GM23248 (cell line): ENCODE measurements around the gene MAMDC2. TPM values are rescaled to one million over a fixed set of nuclear protein-coding genes. Genes with fewer than 3 reads are reported as not detected.

ENCODE experiments used
- DNase-seq: peaks from one replicate; pipeline ENCODE4 v3.0.0-alpha.2; 2015
- H2AFZ ChIP-seq: fragments of 200-600 bp; sonication (generic); 2 replicates; pipeline ENCODE4 v1.6.1; 2016; ENCODE audit warnings: antibody characterized with exemption
- H3F3A ChIP-seq: fragments of 200-600 bp; sonication (generic); 2 replicates; pipeline ENCODE4 v1.6.1; 2016; ENCODE audit warnings: mild to moderate bottlenecking, antibody characterized with exemption, mixed run types; ENCODE audit not compliant: insufficient read depth
- H3K27ac ChIP-seq: fragments of 200-600 bp; sonication (generic); 2 replicates; pipeline ENCODE4 v1.5.1; 2016; ENCODE audit warnings: mild to moderate bottlenecking
- H3K27me3 ChIP-seq: fragments of 200-600 bp; sonication (generic); replicated peaks from 2 replicates; pipeline ENCODE4 v1.6.1; 2016; ENCODE audit warnings: mild to moderate bottlenecking; ENCODE audit not compliant: insufficient read depth
- H3K36me3 ChIP-seq: fragments of 200-600 bp; sonication (generic); 2 replicates; pipeline ENCODE4 v1.6.1; 2016; ENCODE audit warnings: low read depth, mild to moderate bottlenecking
- H3K4me1 ChIP-seq: fragments of 200-600 bp; sonication (generic); 2 replicates; pipeline ENCODE4 v1.6.1; 2016; ENCODE audit warnings: mild to moderate bottlenecking; ENCODE audit not compliant: insufficient read depth
- H3K4me2 ChIP-seq: fragments of 200-600 bp; sonication (generic); one replicate; pipeline ENCODE4 v1.6.1; 2016; ENCODE audit warnings: mild to moderate bottlenecking; ENCODE audit not compliant: unreplicated experiment
- H3K4me3 ChIP-seq: fragments of 200-600 bp; sonication (generic); 2 replicates; pipeline ENCODE4 v1.5.1; 2016; ENCODE audit warnings: mild to moderate bottlenecking
- H3K79me2 ChIP-seq: fragments of 200-600 bp; sonication (generic); 2 replicates; pipeline ENCODE4 v1.6.1; 2016; ENCODE audit warnings: mild to moderate bottlenecking; ENCODE audit not compliant: insufficient read depth
- H3K9ac ChIP-seq: fragments of 200-600 bp; sonication (generic); 2 replicates; pipeline ENCODE4 v1.6.1; 2016; ENCODE audit warnings: mild to moderate bottlenecking
- H3K9me2 ChIP-seq: fragments of 200-600 bp; sonication (generic); 2 replicates; pipeline ENCODE4 v1.6.1; 2016; ENCODE audit warnings: mixed run types, mild to moderate bottlenecking, moderate library complexity; ENCODE audit not compliant: insufficient read depth
- H3K9me3 ChIP-seq: fragments of 200-600 bp; sonication (generic); one replicate; pipeline ENCODE4 v1.6.1; 2017; ENCODE audit warnings: low read depth
- H4K20me1 ChIP-seq: fragments of 200-600 bp; sonication (generic); 2 replicates; pipeline ENCODE4 v1.6.0; 2016; ENCODE audit not compliant: insufficient read depth
- EZH2 ChIP-seq: fragments of 200-600 bp; sonication (generic); IDR thresholded peaks from 2 replicates; pipeline ENCODE4 v1.6.1; 2018; ENCODE audit warnings: antibody characterized with exemption, mild to moderate bottlenecking; ENCODE audit not compliant: insufficient read depth, poor library complexity, severe bottlenecking
- EZH2phosphoT487 ChIP-seq: fragments of 200-600 bp; sonication (generic); IDR thresholded peaks from 2 replicates; pipeline ENCODE4 v1.6.1; 2018; ENCODE audit warnings: antibody characterized with exemption, moderate library complexity, mild to moderate bottlenecking, low read depth; ENCODE audit not compliant: insufficient read depth
- WGBS, 2 experiments: methylation state at CpG; one replicate each; pipeline ENCODE4 v1.1.6; 2015 to 2017; ENCODE audit warnings: low lambda C conversion rate in 2 of 2, low coverage in 1 of 2; ENCODE audit errors: missing lambda C conversion rate in 2 of 2; 5-methylcytosine and 5-hydroxymethylcytosine counted together
- in situ Hi-C: fragments of 300-500 bp; cut with MboI; formaldehyde crosslinking; loops from 2 replicates; pipeline ENCODE4 v1.15.0; 2020
- polyA plus RNA-seq: library from polyadenylated mRNA; unstranded; fragments of >200 nt; fragmentation: Nextera tagmentation; extraction: Ambion mirVana; gene quantifications from 2 replicates; pipeline ENCODE4 v1.2.1, GENCODE V29; 2016
- total RNA-seq: library from RNA; depleted of rRNA; stranded (reverse); fragments of >200 nt; shearing (Covaris generic); gene quantifications from 2 replicates; pipeline ENCODE4 v1.2.3, GENCODE V29; 2014

Gene MAMDC2
- total and polyA plus RNA-seq, 2 experiments from 2014 or later, result 0.45 TPM; not detected in 1

DNA sequence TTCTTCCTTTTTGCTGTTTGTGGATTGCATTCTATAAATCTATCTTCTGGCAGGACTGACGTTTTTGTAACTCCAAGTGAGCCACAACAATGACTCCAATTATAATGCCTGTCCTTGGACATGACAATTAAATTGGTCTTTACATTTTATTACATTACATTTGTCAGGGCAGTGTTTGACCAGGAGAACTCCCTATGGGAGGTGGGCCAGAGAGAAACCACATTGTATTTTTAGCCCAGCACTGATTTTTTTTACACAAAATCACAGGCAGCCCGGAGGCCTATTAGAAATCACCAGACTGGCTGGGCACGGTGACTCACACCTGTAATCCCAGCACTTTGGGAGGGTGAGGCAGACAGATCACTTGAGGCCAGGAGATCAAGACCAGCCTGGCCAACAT is 116.0 kb downstream of the MAMDC2 start:
- H3K9me3 ChIP-seq, result no peaks in the 10 kb centered on the region
- H3K9ac ChIP-seq, result no peak overlapping the region
- H3K27ac ChIP-seq, result no peak overlapping the region
- no peaks in the 10 kb centered on the region for H3F3A ChIP-seq
- TF ChIP-seq EZH2 (no peak), EZH2phosphoT487 (no peak)
- H3K4me2 ChIP-seq, result no peak overlapping the region
- DNase-seq, result peak; percentile 9
- no peak overlapping the region for H2AFZ ChIP-seq
- no peaks in the 10 kb centered on the region for H3K27me3 ChIP-seq
- H3K9me2 ChIP-seq, result no peaks in the 10 kb centered on the region
- H3K4me3 ChIP-seq, result no peak overlapping the region
- H3K4me1 ChIP-seq, result no peaks in the 10 kb centered on the region
- WGBS, 2 experiments, result 69 to 75% methylated on average over 3 of the region's 3 CpGs
- no peaks in the 10 kb centered on the region for H4K20me1 ChIP-seq
- H3K79me2 ChIP-seq, result no peaks in the 10 kb centered on the region
- in situ Hi-C loops, result no loop called here
- no peaks in the 10 kb centered on the region for H3K36me3 ChIP-seq

DNA sequence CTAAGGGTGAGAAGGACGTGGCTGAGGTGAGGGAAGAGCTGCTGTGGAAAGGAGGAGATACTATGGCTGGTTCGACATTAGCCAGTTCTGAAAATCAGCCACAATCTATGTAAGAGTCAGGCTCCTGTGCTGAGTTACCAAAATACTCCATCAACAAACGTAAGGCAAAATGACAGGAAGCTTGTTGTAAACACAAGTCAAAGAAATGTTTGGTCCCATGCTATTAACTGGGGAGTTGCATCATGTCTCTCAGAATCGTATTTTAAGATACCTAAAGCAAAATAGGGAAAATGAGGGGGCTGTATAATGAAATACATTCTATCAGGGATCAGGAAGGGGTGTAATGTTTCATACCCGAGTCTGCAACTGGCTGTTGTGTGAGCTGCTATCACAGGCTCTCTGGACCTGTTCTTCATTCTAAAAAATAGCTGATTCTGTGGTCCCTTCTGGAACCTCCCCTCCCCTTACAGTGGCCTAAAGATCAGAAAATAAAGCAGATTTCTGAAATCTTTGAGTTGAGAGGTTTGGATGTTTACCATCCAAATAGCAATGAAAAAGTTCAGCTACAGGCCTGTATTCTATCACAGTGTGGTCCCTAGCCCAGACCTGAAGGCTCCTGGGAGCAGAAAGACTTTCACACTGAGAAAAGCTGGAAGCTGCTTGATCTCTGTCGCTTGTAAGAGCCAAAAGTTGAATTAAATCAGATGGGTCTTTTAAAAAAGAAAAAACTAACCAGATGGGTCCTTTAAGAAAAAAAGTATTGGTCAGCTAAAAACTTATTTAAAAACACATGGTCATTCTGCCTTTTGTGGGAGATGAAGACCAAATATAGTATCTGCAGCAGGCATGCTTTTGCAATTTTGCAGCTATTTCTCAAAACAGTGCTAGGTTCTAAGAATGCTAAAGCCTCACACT is 117.3 kb downstream of the MAMDC2 start:
- no peaks in the 10 kb centered on the region for H3K79me2 ChIP-seq
- no peaks in the 10 kb centered on the region for H3K4me1 ChIP-seq
- H3K9ac ChIP-seq, result no peak overlapping the region
- H3K9me2 ChIP-seq, result no peaks in the 10 kb centered on the region
- no peak overlapping the region for H2AFZ ChIP-seq
- no peaks in the 10 kb centered on the region for H3K9me3 ChIP-seq
- WGBS, 2 experiments, result 49 to 57% methylated on average over 6 of the region's 6 CpGs
- in situ Hi-C loops, result no loop called here
- H3K4me3 ChIP-seq, result no peak overlapping the region
- no peaks in the 10 kb centered on the region for H3K36me3 ChIP-seq
- no peak for TF ChIP-seq EZH2
- TF ChIP-seq EZH2phosphoT487, result no peak
- H3K4me2 ChIP-seq, result no peak overlapping the region
- no peak for DNase-seq
- H3K27ac ChIP-seq, result no peak overlapping the region
- no peaks in the 10 kb centered on the region for H4K20me1 ChIP-seq
- no peaks in the 10 kb centered on the region for H3F3A ChIP-seq
- no peaks in the 10 kb centered on the region for H3K27me3 ChIP-seq

DNA sequence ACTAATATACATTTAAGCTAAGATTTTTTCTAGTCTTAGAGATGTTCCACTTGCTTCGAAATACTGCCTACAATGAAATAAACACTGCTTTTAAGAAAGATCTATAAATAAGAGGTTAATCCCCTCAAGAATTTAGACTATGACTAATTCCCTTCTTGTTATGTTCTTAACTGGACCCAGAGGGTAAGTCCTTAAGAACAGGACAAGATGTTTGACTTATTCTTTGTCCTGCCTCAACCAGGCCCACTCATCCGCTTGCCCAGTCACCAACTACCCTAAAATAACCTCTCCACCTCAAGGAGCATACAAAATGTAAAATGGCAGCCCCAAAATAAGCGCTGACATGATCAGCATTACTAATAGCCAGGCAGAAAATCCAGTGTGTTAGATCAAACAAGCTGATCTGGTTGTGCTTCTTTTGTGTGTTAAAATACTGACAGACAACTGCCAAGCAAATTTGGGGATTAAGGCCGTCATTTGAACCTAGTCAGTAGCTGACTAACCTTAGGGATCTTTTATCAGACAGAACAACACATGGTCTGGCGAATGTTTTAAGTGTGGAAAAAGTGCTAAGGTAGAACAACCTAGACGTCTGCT is 121.5 kb downstream of the MAMDC2 start:
- 76 to 78% methylated on average over 6 of the region's 6 CpGs for WGBS, 2 experiments

DNA sequence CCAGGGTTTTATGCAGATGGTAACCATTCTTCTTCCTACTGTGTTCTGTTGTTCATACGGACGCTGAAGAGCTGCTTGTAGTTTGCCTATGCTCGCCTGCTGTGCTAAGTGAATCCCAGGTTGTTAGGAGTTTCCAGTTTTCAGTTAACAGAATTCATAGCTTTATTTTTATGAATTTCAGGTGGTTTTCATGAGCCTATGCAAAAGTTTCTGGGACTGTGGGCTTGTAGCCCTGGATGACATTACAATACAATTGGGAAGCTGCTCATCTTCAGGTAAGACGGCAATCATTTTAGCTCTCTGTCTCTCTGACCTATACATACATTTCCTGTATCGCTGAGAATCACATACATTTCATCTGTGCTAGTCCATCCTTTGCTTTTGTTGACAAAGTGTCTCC is 124.9 kb downstream of the MAMDC2 start:
- Histone ChIP-seq H2AFZ (no peak overlapping the region), H4K20me1 (no peaks in the 10 kb centered on the region), H3K9me2 (no peaks in the 10 kb centered on the region), H3F3A (no peaks in the 10 kb centered on the region), H3K4me1 (no peaks in the 10 kb centered on the region), H3K9ac (no peak overlapping the region), H3K27ac (no peak overlapping the region), H3K27me3 (no peaks in the 10 kb centered on the region), H3K4me2 (no peak overlapping the region), H3K4me3 (no peak overlapping the region), H3K9me3 (no peaks in the 10 kb centered on the region), H3K36me3 (no peaks in the 10 kb centered on the region), H3K79me2 (no peaks in the 10 kb centered on the region)
- in situ Hi-C loops, result no loop called here
- 82 to 88% methylated on average over 5 of the region's 5 CpGs for WGBS, 2 experiments
- no peak for DNase-seq
- TF ChIP-seq EZH2phosphoT487 (no peak), EZH2 (no peak)

More for the DNA sequence above, 121.5 kb downstream of the MAMDC2 start:
- Histone ChIP-seq H3K4me2 (no peak overlapping the region), H3K27me3 (no peaks in the 10 kb centered on the region), H3K9me3 (no peaks in the 10 kb centered on the region), H3F3A (no peaks in the 10 kb centered on the region), H3K9ac (no peak overlapping the region), H2AFZ (no peak overlapping the region), H3K9me2 (no peaks in the 10 kb centered on the region), H3K79me2 (no peaks in the 10 kb centered on the region), H3K36me3 (no peaks in the 10 kb centered on the region), H3K27ac (no peak overlapping the region), H3K4me3 (no peak overlapping the region), H3K4me1 (no peaks in the 10 kb centered on the region), H4K20me1 (no peaks in the 10 kb centered on the region)
- in situ Hi-C loops, result no loop called here
- TF ChIP-seq EZH2phosphoT487 (no peak), EZH2 (no peak)
- no peak for DNase-seq
